Fibroblast of skin of right biceps (primary cell): ENCODE measurements around the gene PGP.

Experiments used
- DNase-seq: peaks from one replicate; pipeline ENCODE4 v3.0.0-alpha.2; 2013

The PGP gene

GRCh38 chr16:2197765-2198164, 16.9 kb downstream of the PGP start:
- no peak for DNase-seq

GRCh38 chr16:2196981-2197511, 17.6 kb downstream of the PGP start:
- DNase-seq = no peak

GRCh38 chr16:2196162-2196980, 18.3 kb downstream of the PGP start, which contains the start of gene CASKIN1:
Gene CASKIN1 (minus strand): TSS chr16:2196605. CDS start chr16:2196432, 173 bp downstream.
- DNase-seq = no peak

GRCh38 chr16:2195322-2196161, 19.1 kb downstream of the PGP start:
- DNase-seq = no peak

- DNase-seq = peak; percentile 28
Observed at GRCh38 chr16:2194852-2195321, 19.8 kb downstream of the PGP start.

- peak; percentile 56 for DNase-seq
Observed at GRCh38 chr16:2194166-2194834, 20.3 kb downstream of the PGP start.

- no peak for DNase-seq
Observed at GRCh38 chr16:2191446-2191706, 23.3 kb downstream of the PGP start.

- no peak for DNase-seq
Observed at GRCh38 chr16:2190659-2191445, 23.8 kb downstream of the PGP start.

- DNase-seq = no peak
Observed at GRCh38 chr16:2190002-2190658, 24.5 kb downstream of the PGP start.

- DNase-seq = no peak
Observed at GRCh38 chr16:2189252-2189893, 25.3 kb downstream of the PGP start.

- no peak for DNase-seq
Observed at GRCh38 chr16:2188395-2188794, 26.2 kb downstream of the PGP start.

GRCh38 chr16:2187212-2187611, 27.4 kb downstream of the PGP start:
- DNase-seq = no peak

GRCh38 chr16:2186505-2186904, 28.1 kb downstream of the PGP start:
- no peak for DNase-seq

GRCh38 chr16:2186064-2186463, 28.6 kb downstream of the PGP start:
- no peak for DNase-seq

- no peak for DNase-seq
Observed at GRCh38 chr16:2184962-2185361, 29.7 kb downstream of the PGP start.

GRCh38 chr16:2184346-2184745, 30.3 kb downstream of the PGP start:
- DNase-seq = no peak

GRCh38 chr16:2183671-2184070, 31.0 kb downstream of the PGP start:
- DNase-seq = no peak

- no peak for DNase-seq
Observed at GRCh38 chr16:2181952-2182351, 32.7 kb downstream of the PGP start.

GRCh38 chr16:2180962-2181923, 33.4 kb downstream of the PGP start:
- no peak for DNase-seq

- no peak for DNase-seq
Observed at GRCh38 chr16:2180461-2180860, 34.2 kb downstream of the PGP start.
